HepG2 (cell line): ENCODE results near the gene IP6K3. TPM values are rescaled to one million over a fixed set of nuclear protein-coding genes. Genes with fewer than 3 reads are reported as not detected.

Experiments used
- ATM ChIP-seq: fragments of 450-650 bp; IDR thresholded peaks from 2 replicates; pipeline ENCODE4 v1.7.1; 2017; ENCODE audit warnings: mild to moderate bottlenecking, borderline replicate concordance
- BRCA1 ChIP-seq: sonication (generic); formaldehyde crosslinking; IDR thresholded peaks from 2 replicates; pipeline ENCODE4 v1.4.0; 2020; ENCODE audit warnings: missing genetic modification reagents
- CEBPG ChIP-seq: IDR thresholded peaks from 2 replicates; pipeline ENCODE4 v1.6.1; 2016
- FLYWCH1 ChIP-seq: sonication (generic); formaldehyde crosslinking; IDR thresholded peaks from 2 replicates; pipeline ENCODE4 v1.8.1; 2023; ENCODE audit warnings: mild to moderate bottlenecking, missing genetic modification reagents
- FOSL1 ChIP-seq: sonication (generic); formaldehyde crosslinking; IDR thresholded peaks from 2 replicates; pipeline ENCODE4 v1.9.0; 2021; ENCODE audit warnings: missing genetic modification reagents, borderline replicate concordance
- RAD51 ChIP-seq: fragments of 450-650 bp; IDR thresholded peaks from 2 replicates; pipeline ENCODE4 v1.6.1; 2016; ENCODE audit warnings: borderline replicate concordance
- STAT5B ChIP-seq: sonication (generic); formaldehyde crosslinking; IDR thresholded peaks from 2 replicates; pipeline ENCODE4 v1.4.0; 2020; ENCODE audit warnings: missing genetic modification reagents
- TAF1 ChIP-seq: sonication (generic); formaldehyde crosslinking; IDR thresholded peaks from 2 replicates; pipeline ENCODE4 v1.4.0; 2020; ENCODE audit warnings: missing genetic modification reagents
- TSC22D2 ChIP-seq: sonication (generic); formaldehyde crosslinking; IDR thresholded peaks from 2 replicates; pipeline ENCODE4 v1.5.1; 2020; ENCODE audit warnings: missing genetic modification reagents, mild to moderate bottlenecking, borderline replicate concordance
- YY1 ChIP-seq: IDR thresholded peaks from 2 replicates; pipeline ENCODE4 v1.6.1; 2011; ENCODE audit warnings: low read length, low read depth, moderate library complexity, mild to moderate bottlenecking; ENCODE audit not compliant: insufficient read depth, insufficient replicate concordance
- ZNF17 ChIP-seq: sonication (generic); formaldehyde crosslinking; IDR thresholded peaks from 2 replicates; pipeline ENCODE4 v1.5.0; 2020; ENCODE audit warnings: mild to moderate bottlenecking, missing genetic modification reagents
- ZNF230 ChIP-seq: sonication (generic); formaldehyde crosslinking; IDR thresholded peaks from 2 replicates; pipeline ENCODE4 v1.4.0; 2020; ENCODE audit warnings: mild to moderate bottlenecking, missing genetic modification reagents
- ZNF256 ChIP-seq: sonication (generic); formaldehyde crosslinking; conservative IDR thresholded peaks from 2 replicates; pipeline ENCODE4 v1.4.0; 2020; ENCODE audit warnings: missing genetic modification reagents
- ZNF30 ChIP-seq: sonication (generic); formaldehyde crosslinking; IDR thresholded peaks from 2 replicates; pipeline ENCODE4 v1.5.0; 2020; ENCODE audit warnings: mild to moderate bottlenecking, missing genetic modification reagents
- ZNF7 ChIP-seq: IDR thresholded peaks from 2 replicates; pipeline ENCODE4 v1.6.1; 2016; ENCODE audit warnings: missing biosample characterization, missing genetic modification reagents
- polyA plus RNA-seq, 8 experiments: library from polyadenylated mRNA; depleted of rRNA in 3 of 8; stranded (reverse) in 7 of 8; unstranded in 1 of 8; fragments of >200 nt; fragmentation: Illumina TruSeq in 4 of 8; extraction: Trizol in 4 of 8; gene quantifications; 2 replicates each; pipeline versions ENCODE4 v1.2.1 to v1.2.3, GENCODE V29; 2011 to 2016; ENCODE audit warnings: low read depth in 4 of 8, missing spikeins in 1 of 8, mixed read lengths in 1 of 8; ENCODE audit not compliant: insufficient read depth in 1 of 8
- total RNA-seq, 5 experiments: library from RNA; depleted of rRNA; stranded (reverse); fragments of >200 nt; fragmentation: Illumina TruSeq; extraction: Trizol; gene quantifications; 2 replicates each; pipeline ENCODE4 v1.2.3, GENCODE V29; 2016; ENCODE audit warnings: low read depth in 1 of 5
- TF ChIP-seq, protein P1 (sequence below): sonication (generic); formaldehyde crosslinking; conservative IDR thresholded peaks from 2 replicates; pipeline ENCODE4 v1.4.0; 2020; ENCODE audit warnings: mild to moderate bottlenecking, missing genetic modification reagents, moderate library complexity
- TF ChIP-seq, protein P2 (sequence below): sonication (generic); formaldehyde crosslinking; IDR thresholded peaks from 2 replicates; pipeline ENCODE4 v1.4.0; 2020; ENCODE audit warnings: mild to moderate bottlenecking, low read depth, missing genetic modification reagents
- TF ChIP-seq, protein P3 (sequence below): sonication (generic); formaldehyde crosslinking; IDR thresholded peaks from 2 replicates; pipeline ENCODE4 v1.5.0; 2020; ENCODE audit warnings: mild to moderate bottlenecking, missing genetic modification reagents, borderline replicate concordance

IP6K3 gene
- total and polyA plus RNA-seq, 2 of the 13 experiments (the other 11 are each of a cell fraction or from before 2014, with no cell fraction given), result 0.11 to 0.18 TPM

DNA sequence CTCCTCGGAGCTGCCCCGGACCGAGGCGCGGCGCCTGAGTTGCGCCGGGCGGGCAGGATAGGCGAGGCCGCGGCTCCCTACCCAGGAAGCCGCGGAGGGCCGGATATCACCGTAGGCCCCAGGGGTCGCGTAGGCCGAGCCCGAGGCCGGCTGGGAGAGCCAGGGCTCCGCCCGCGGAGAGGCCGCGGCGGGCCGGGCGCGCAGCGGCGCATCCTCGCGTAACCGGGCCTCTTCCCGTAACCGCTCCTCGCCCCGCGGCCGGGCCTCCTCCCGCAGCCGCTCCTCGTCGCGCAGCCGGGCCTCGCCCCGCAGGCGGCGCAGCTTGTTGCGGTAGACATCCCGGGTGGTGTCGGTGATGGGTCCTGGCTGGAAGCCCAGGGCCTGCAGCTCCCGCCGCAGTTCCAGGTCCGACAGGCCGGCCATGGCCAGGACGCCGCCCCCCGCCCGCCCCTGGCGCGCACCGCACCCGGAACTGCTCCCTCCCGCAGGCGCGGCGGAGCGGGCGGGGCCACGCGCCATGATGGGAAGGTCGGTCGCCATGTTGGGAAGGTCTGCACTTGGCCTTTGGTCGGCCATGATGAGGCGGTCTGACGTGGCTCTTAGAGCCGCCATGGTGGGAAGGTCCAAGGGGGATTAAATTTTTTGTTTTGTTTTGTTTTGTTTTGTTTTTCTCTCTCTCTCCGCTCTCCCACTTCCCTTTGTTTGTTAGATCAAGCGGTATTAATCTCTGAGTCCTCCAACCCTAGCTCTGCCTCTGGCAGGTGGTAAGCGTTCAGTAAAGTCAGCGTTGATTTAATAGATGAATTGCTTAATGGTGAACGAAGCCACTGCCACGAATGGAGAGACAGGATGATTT, 42.2 kb upstream of the IP6K3 start, which contains the start of gene LEMD2 (continued):
- TF ChIP-seq, protein P1, sequence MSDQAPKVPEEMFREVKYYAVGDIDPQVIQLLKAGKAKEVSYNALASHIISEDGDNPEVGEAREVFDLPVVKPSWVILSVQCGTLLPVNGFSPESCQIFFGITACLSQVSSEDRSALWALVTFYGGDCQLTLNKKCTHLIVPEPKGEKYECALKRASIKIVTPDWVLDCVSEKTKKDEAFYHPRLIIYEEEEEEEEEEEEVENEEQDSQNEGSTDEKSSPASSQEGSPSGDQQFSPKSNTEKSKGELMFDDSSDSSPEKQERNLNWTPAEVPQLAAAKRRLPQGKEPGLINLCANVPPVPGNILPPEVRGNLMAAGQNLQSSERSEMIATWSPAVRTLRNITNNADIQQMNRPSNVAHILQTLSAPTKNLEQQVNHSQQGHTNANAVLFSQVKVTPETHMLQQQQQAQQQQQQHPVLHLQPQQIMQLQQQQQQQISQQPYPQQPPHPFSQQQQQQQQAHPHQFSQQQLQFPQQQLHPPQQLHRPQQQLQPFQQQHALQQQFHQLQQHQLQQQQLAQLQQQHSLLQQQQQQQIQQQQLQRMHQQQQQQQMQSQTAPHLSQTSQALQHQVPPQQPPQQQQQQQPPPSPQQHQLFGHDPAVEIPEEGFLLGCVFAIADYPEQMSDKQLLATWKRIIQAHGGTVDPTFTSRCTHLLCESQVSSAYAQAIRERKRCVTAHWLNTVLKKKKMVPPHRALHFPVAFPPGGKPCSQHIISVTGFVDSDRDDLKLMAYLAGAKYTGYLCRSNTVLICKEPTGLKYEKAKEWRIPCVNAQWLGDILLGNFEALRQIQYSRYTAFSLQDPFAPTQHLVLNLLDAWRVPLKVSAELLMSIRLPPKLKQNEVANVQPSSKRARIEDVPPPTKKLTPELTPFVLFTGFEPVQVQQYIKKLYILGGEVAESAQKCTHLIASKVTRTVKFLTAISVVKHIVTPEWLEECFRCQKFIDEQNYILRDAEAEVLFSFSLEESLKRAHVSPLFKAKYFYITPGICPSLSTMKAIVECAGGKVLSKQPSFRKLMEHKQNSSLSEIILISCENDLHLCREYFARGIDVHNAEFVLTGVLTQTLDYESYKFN, result peak; percentile 65
- TF ChIP-seq CEBPG (CRISPR knock-in tag) (peak; percentile 32; the same call in 1 of the 2 replicates), YY1 (peak; percentile 100), BRCA1 (no peak; the same call in 1 of the 2 replicates), ATM (no peak), ZNF30 (CRISPR knock-in tag) (no peak), ZNF230 (CRISPR knock-in tag) (0 out of 2 replicates have a peak, but pooled peaks have one; percentile 49), STAT5B (CRISPR knock-in tag) (peak; percentile 47; the same call in 1 of the 2 replicates), TSC22D2 (CRISPR knock-in tag) (peak; percentile 79; the same call in 1 of the 2 replicates), FLYWCH1 (CRISPR knock-in tag) (no peak), FOSL1 (CRISPR knock-in tag) (no peak), TAF1 (CRISPR knock-in tag) (peak; percentile 67), RAD51 (no peak), ZNF7 (CRISPR knock-in tag) (no peak), ZNF256 (CRISPR knock-in tag) (no peak), ZNF17 (CRISPR knock-in tag) (no peak)
- TF ChIP-seq, protein P2, sequence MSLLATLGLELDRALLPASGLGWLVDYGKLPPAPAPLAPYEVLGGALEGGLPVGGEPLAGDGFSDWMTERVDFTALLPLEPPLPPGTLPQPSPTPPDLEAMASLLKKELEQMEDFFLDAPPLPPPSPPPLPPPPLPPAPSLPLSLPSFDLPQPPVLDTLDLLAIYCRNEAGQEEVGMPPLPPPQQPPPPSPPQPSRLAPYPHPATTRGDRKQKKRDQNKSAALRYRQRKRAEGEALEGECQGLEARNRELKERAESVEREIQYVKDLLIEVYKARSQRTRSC (CRISPR knock-in tag), result no peak
- TF ChIP-seq, protein P3, sequence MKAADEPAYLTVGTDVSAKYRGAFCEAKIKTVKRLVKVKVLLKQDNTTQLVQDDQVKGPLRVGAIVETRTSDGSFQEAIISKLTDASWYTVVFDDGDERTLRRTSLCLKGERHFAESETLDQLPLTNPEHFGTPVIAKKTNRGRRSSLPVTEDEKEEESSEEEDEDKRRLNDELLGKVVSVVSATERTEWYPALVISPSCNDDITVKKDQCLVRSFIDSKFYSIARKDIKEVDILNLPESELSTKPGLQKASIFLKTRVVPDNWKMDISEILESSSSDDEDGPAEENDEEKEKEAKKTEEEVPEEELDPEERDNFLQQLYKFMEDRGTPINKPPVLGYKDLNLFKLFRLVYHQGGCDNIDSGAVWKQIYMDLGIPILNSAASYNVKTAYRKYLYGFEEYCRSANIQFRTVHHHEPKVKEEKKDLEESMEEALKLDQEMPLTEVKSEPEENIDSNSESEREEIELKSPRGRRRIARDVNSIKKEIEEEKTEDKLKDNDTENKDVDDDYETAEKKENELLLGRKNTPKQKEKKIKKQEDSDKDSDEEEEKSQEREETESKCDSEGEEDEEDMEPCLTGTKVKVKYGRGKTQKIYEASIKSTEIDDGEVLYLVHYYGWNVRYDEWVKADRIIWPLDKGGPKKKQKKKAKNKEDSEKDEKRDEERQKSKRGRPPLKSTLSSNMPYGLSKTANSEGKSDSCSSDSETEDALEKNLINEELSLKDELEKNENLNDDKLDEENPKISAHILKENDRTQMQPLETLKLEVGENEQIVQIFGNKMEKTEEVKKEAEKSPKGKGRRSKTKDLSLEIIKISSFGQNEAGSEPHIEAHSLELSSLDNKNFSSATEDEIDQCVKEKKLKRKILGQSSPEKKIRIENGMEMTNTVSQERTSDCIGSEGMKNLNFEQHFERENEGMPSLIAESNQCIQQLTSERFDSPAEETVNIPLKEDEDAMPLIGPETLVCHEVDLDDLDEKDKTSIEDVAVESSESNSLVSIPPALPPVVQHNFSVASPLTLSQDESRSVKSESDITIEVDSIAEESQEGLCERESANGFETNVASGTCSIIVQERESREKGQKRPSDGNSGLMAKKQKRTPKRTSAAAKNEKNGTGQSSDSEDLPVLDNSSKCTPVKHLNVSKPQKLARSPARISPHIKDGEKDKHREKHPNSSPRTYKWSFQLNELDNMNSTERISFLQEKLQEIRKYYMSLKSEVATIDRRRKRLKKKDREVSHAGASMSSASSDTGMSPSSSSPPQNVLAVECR, result peak; percentile 86
